ENCODE data around the gene TSEN34. TPM values are rescaled to one million over a fixed set of nuclear protein-coding genes. Genes with fewer than 3 reads are reported as not detected.
A peak's percentile ranks its signal among the peaks of the same experiment; 100 is the strongest.
"Not testable (repeated sequence)": the region's sequence is repeated elsewhere in the genome, so short reads cannot be mapped to it uniquely, and the experiment has no call there.

The TSEN34 gene
- total RNA-seq, 4 donors from 2014 or later, result 40.9 to 48.9 (median 43.9) TPM

GRCh38 chr19:54193011-54193410, 1.9 kb downstream of the TSEN34 start:
- no peaks in the 10 kb centered on the region for H3K27me3 ChIP-seq
- in situ Hi-C loops (cut with MboI; ENCODE audit: low sequenced_read_pairs in 4 of 4), result no loop called here
- no peak overlapping the region for H3K27ac ChIP-seq
- ATAC-seq, result no peak
- peaks cover 15 to 20% of the 10 kb centered on the region in 2 donors for H3K4me1 ChIP-seq
- no peak overlapping the region for H3K4me3 ChIP-seq
- no peak for TF ChIP-seq CTCF (IDR thresholded peaks at IDR 0.05 in 4 of 5, conservative IDR thresholded peaks at IDR 0.05 in 1 of 5)
- TF ChIP-seq POLR2A (IDR thresholded peaks at IDR 0.05), result no peak
- peaks cover 5 to 25% of the 10 kb centered on the region in 2 donors for H3K36me3 ChIP-seq
- no peak for DNase-seq
- intact Hi-C loops (cut with DNase I; ENCODE audit: low total_unique reads), result no loop called here
- H3K9me3 ChIP-seq, result no peaks in the 10 kb centered on the region

GRCh38 chr19:54194463-54194862, 3.4 kb downstream of the TSEN34 start:
- in situ Hi-C loops (cut with MboI; ENCODE audit: low sequenced_read_pairs in 4 of 4); DNase-seq; H3K27me3 ChIP-seq; H3K27ac ChIP-seq; ATAC-seq; intact Hi-C loops (cut with DNase I; ENCODE audit: low total_unique reads); H3K4me3 ChIP-seq; H3K9me3 ChIP-seq: not testable (repeated sequence)
- peaks cover 9 to 12% of the 10 kb centered on the region in 2 donors for H3K4me1 ChIP-seq
- H3K36me3 ChIP-seq, result peaks cover 5 to 25% of the 10 kb centered on the region in 2 donors

- Histone ChIP-seq H3K4me3 (no peak overlapping the region), H3K9me3 (no peaks in the 10 kb centered on the region), H3K27ac (no peak overlapping the region), H3K27me3 (no peaks in the 10 kb centered on the region), H3K4me1 (peaks cover 12 to 13% of the 10 kb centered on the region in 2 donors), H3K36me3 (peaks cover 5 to 25% of the 10 kb centered on the region in 2 donors)
- DNase-seq (no peak), ATAC-seq (no peak)
- in situ Hi-C loops (cut with MboI; ENCODE audit: low sequenced_read_pairs in 4 of 4) (no loop called here), intact Hi-C loops (cut with DNase I; ENCODE audit: low total_unique reads) (no loop called here)
- TF ChIP-seq CTCF (IDR thresholded peaks at IDR 0.05 in 4 of 5, conservative IDR thresholded peaks at IDR 0.05 in 1 of 5) (no peak), POLR2A (IDR thresholded peaks at IDR 0.05) (no peak)
These were observed 5.4 kb downstream of the TSEN34 start for GRCh38 chr19:54196536-54196935.

GRCh38 chr19:54197121-54197520, 6.0 kb downstream of the TSEN34 start:
- peaks cover 5 to 28% of the 10 kb centered on the region in 2 donors for H3K36me3 ChIP-seq
- in situ Hi-C loops (cut with MboI; ENCODE audit: low sequenced_read_pairs in 4 of 4), result no loop called here
- ATAC-seq, result no peak

GRCh38 chr19:54199401-54199800, 8.3 kb downstream of the TSEN34 start:
- TF ChIP-seq POLR2A (IDR thresholded peaks at IDR 0.05) (no peak), CTCF (IDR thresholded peaks at IDR 0.05 in 4 of 5, conservative IDR thresholded peaks at IDR 0.05 in 1 of 5) (no peak)
- in situ Hi-C loops (cut with MboI; ENCODE audit: low sequenced_read_pairs in 4 of 4), result no loop called here
- Histone ChIP-seq H3K27me3 (no peaks in the 10 kb centered on the region), H3K4me1 (peaks cover 32 to 34% of the 10 kb centered on the region in 2 donors), H3K4me3 (no peak overlapping the region), H3K36me3 (peaks cover 0 to 28% of the 10 kb centered on the region in 2 donors), H3K27ac (peak overlapping the region; percentile 5 to 95 (median 92)), H3K9me3 (no peaks in the 10 kb centered on the region)
- ATAC-seq (no peak), DNase-seq (no peak)
- intact Hi-C loops (cut with DNase I; ENCODE audit: low total_unique reads), result no loop called here

More at GRCh38 chr19:54197121-54197520, 6.0 kb downstream of the TSEN34 start:
- TF ChIP-seq CTCF (IDR thresholded peaks at IDR 0.05 in 4 of 5, conservative IDR thresholded peaks at IDR 0.05 in 1 of 5) (no peak), POLR2A (IDR thresholded peaks at IDR 0.05) (no peak)
- intact Hi-C loops (cut with DNase I; ENCODE audit: low total_unique reads), result no loop called here
- no peak for DNase-seq
- H3K4me3 ChIP-seq, result no peak overlapping the region
- H3K9me3 ChIP-seq, result no peaks in the 10 kb centered on the region
- no peak overlapping the region for H3K27ac ChIP-seq
- H3K4me1 ChIP-seq, result peaks cover 12 to 13% of the 10 kb centered on the region in 2 donors
- H3K27me3 ChIP-seq, result no peaks in the 10 kb centered on the region
